B cell (primary cell): ENCODE results near the gene EEF1AKMT4. TPM values are rescaled to one million over a fixed set of nuclear protein-coding genes. Genes with fewer than 3 reads are reported as not detected.

Experiments
- ATAC-seq: fragments of 200-7000 bp; cut with Tn5 transposase; one replicate; pipeline ENCODE4 v1.10.0; 2021; ENCODE audit warnings: low read depth, mild to moderate bottlenecking, moderate number of reproducible peaks, moderate library complexity
- CTCF ChIA-PET: fragments of 350-600 bp; sonication (Branson Sonifier 250); formaldehyde crosslinking; loops from one replicate; lab custom pipeline; 2021; ENCODE audit warnings: antibody characterized with exemption, inconsistent platforms; lab: Charles Lee
- POLR2A ChIA-PET: fragments of 350-600 bp; sonication (Branson Sonifier 250); formaldehyde crosslinking; loops from one replicate; lab custom pipeline; 2021; ENCODE audit warnings: antibody characterized with exemption; lab: Charles Lee
- DNase-seq: peaks from one replicate; pipeline ENCODE4 v3.0.0; 2013
- H2AFZ ChIP-seq: 2 replicates; pipeline ENCODE4 v1.6.1; 2012; ENCODE audit warnings: mild to moderate bottlenecking, low read depth, low read length; ENCODE audit not compliant: insufficient read depth, poor library complexity, severe bottlenecking
- H3K27ac ChIP-seq, 2 donors: 1 replicate in 1 of 2; 2 replicates in 1 of 2; pipeline ENCODE4 v1.5.1; 2012 to 2013; ENCODE audit warnings: low read length in 2 of 2, mild to moderate bottlenecking in 2 of 2, moderate library complexity in 1 of 2
- H3K27me3 ChIP-seq, 4 experiments: fragments of 200-600 bp in 1 of 4; sonication (generic) in 1 of 4; replicated peaks in 1 of 4; 1 replicate in 2 of 4; 2 replicates in 2 of 4; pipeline versions ENCODE4 v1.6.1 to v1.7.0; 2013 to 2016; ENCODE audit warnings: low read length in 3 of 4, mild to moderate bottlenecking in 2 of 4, mixed read lengths in 1 of 4, moderate library complexity in 1 of 4; ENCODE audit not compliant: insufficient read depth in 4 of 4, control insufficient read depth in 3 of 4; ENCODE audit errors: control extremely low read depth in 1 of 4
- H3K36me3 ChIP-seq, 2 experiments: replicated peaks in 1 of 2; 1 replicate in 1 of 2; 2 replicates in 1 of 2; pipeline versions ENCODE4 v1.6.1 to v1.7.1; 2013; ENCODE audit warnings: low read length in 1 of 2; ENCODE audit not compliant: insufficient read depth in 2 of 2, control insufficient read depth in 1 of 2; ENCODE audit errors: control extremely low read depth in 1 of 2, extremely low read depth in 1 of 2
- H3K4me1 ChIP-seq, 2 donors: fragments of 200-600 bp in 1 of 2; sonication (generic) in 1 of 2; 1 replicate in 1 of 2; 2 replicates in 1 of 2; pipeline versions ENCODE4 v1.5.1 to v1.6.1; 2013 to 2017; ENCODE audit warnings: low read length in 2 of 2; ENCODE audit not compliant: control insufficient read depth in 2 of 2, insufficient read depth in 2 of 2
- H3K4me2 ChIP-seq: replicated peaks from 2 replicates; pipeline ENCODE3; 2012; ENCODE audit warnings: mild to moderate bottlenecking, low read depth, low read length; ENCODE audit not compliant: poor library complexity, severe bottlenecking
- H3K4me3 ChIP-seq, 5 experiments: fragments of 200-600 bp in 1 of 5; sonication (generic) in 1 of 5; 1 replicate in 3 of 5; 2 replicates in 2 of 5; pipeline versions ENCODE4 v1.5.1 to v1.7.0; 2011 to 2016; ENCODE audit warnings: low read length in 4 of 5, mild to moderate bottlenecking in 4 of 5, low read depth in 2 of 5, control low read depth in 1 of 5, moderate library complexity in 1 of 5; ENCODE audit not compliant: insufficient read depth in 1 of 5; ENCODE audit errors: control extremely low read depth in 1 of 5, extremely low read depth in 1 of 5
- H3K79me2 ChIP-seq: fragments of 200-600 bp; sonication (generic); one replicate; pipeline ENCODE4 v1.6.0; 2016; ENCODE audit warnings: low read length; ENCODE audit not compliant: control insufficient read depth, insufficient read depth
- H3K9ac ChIP-seq: fragments of 200-600 bp; sonication (generic); 2 replicates; pipeline ENCODE4 v1.6.1; 2017; ENCODE audit warnings: mild to moderate bottlenecking, low read length, moderate library complexity
- H3K9me3 ChIP-seq, 3 donors: one replicate each; pipeline versions ENCODE4 v1.6.1 to v1.7.1; 2013; ENCODE audit warnings: low read length in 2 of 3; ENCODE audit not compliant: control insufficient read depth in 2 of 3, insufficient read depth in 1 of 3; ENCODE audit errors: control extremely low read depth in 1 of 3
- H4K20me1 ChIP-seq: 2 replicates; pipeline ENCODE4 v1.6.0; 2012; ENCODE audit warnings: mild to moderate bottlenecking, low read length; ENCODE audit not compliant: insufficient read depth, control insufficient read depth, poor library complexity, severe bottlenecking
- H3K27ac Mint-ChIP-seq: one replicate; pipeline ENCODE4 v1.8.0; 2021; ENCODE audit warnings: mixed read lengths
- H3K27me3 Mint-ChIP-seq: one replicate; pipeline ENCODE4 v1.8.0; 2021; ENCODE audit warnings: mixed read lengths
- H3K4me1 Mint-ChIP-seq: one replicate; pipeline ENCODE4 v1.8.0; 2021; ENCODE audit warnings: mixed read lengths
- H3K4me3 Mint-ChIP-seq: one replicate; pipeline ENCODE4 v1.8.0; 2021; ENCODE audit warnings: mixed read lengths
- H3K9me3 Mint-ChIP-seq: one replicate; pipeline ENCODE4 v1.8.0; 2022; ENCODE audit warnings: mixed read lengths; ENCODE audit not compliant: insufficient read depth
- CTCF ChIP-seq: fragments of 200-600 bp; IDR thresholded peaks from one replicate; pipeline ENCODE4 v1.8.0; 2022; ENCODE audit warnings: antibody characterized with exemption, mild to moderate bottlenecking
- EZH2 ChIP-seq: IDR thresholded peaks from 2 replicates; pipeline ENCODE4 v1.6.1; 2012; ENCODE audit warnings: borderline replicate concordance, low read depth, mild to moderate bottlenecking, moderate library complexity, low read length; ENCODE audit not compliant: insufficient read depth, poor library complexity, severe bottlenecking
- WGBS: methylation state at CpG from one replicate; pipeline ENCODE4 v1.1.5; 2013; ENCODE audit warnings: missing lambda C conversion rate; ENCODE audit not compliant: insufficient coverage; 5-methylcytosine and 5-hydroxymethylcytosine counted together
- intact Hi-C: fragments of 100-400 bp; cut with micrococcal nuclease; formaldehyde crosslinking; loops from one replicate; pipeline ENCODE4 v1.10.0; 2022
- polyA plus RNA-seq: library from polyadenylated mRNA; depleted of rRNA; stranded (reverse); fragments of >200 nt; gene quantifications from 2 replicates; pipeline ENCODE4 v1.2.3, GENCODE V29; 2012
- total RNA-seq, 2 donors: library from RNA; stranded (reverse); fragments of 120-200 nt in 1 of 2; gene quantifications; 1 replicate in 1 of 2; 2 replicates in 1 of 2; pipeline versions ENCODE4 v1.2.3 to v1.2.4, GENCODE V29; 2013 to 2022

The EEF1AKMT4 gene
- total and polyA plus RNA-seq, 2 donors (not counting 1 experiment from before 2014, with no cell fraction given), result 1.5 to 2.5 TPM

- peaks cover 4% of the 10 kb centered on the region for H3K4me1 Mint-ChIP-seq
- no peak overlapping the region for H3K4me3 Mint-ChIP-seq
- H3K4me1 ChIP-seq, result peaks cover 0 to 5% of the 10 kb centered on the region in 2 donors
- TF ChIP-seq CTCF, result no peak
- intact Hi-C loops, result no loop called here
- H3K79me2 ChIP-seq, result no peaks in the 10 kb centered on the region
- ATAC-seq (no peak), DNase-seq (no peak)
- no peak overlapping the region for H3K9ac ChIP-seq
- POLR2A ChIA-PET, result interaction anchor here (0.5 kb wide), 1 partner anchor 48 kb away, joined by 7 read pairs; no protein-coding TSS in a partner anchor
- peaks cover 50% of the 10 kb centered on the region for H3K27me3 Mint-ChIP-seq
- H3K27ac Mint-ChIP-seq, result no peak overlapping the region
- CTCF ChIA-PET, result no interaction called here
- H2AFZ ChIP-seq, result no peak overlapping the region
- no peak overlapping the region for H3K4me2 ChIP-seq
- WGBS, result 29% methylated on average over 1 of the region's 1 CpG
- no peaks in the 10 kb centered on the region for H3K36me3 ChIP-seq
- no peak overlapping the region for H3K27ac ChIP-seq
- H4K20me1 ChIP-seq, result no peaks in the 10 kb centered on the region
- peaks cover 0 to 11% (median 0%) of the 10 kb centered on the region in 3 donors for H3K9me3 ChIP-seq
- no peak overlapping the region for H3K4me3 ChIP-seq
- peaks cover 1% of the 10 kb centered on the region for H3K9me3 Mint-ChIP-seq
- peaks cover 0 to 35% (median 17%) of the 10 kb centered on the region in 4 experiments for H3K27me3 ChIP-seq
Observed at GRCh38 chr3:184272269-184272668, 22.8 kb downstream of the EEF1AKMT4 start.

- WGBS, result 82% methylated on average over 12 of the region's 12 CpGs
- no peak overlapping the region for H3K4me3 ChIP-seq
- H3K79me2 ChIP-seq, result no peaks in the 10 kb centered on the region
- Mint-ChIP-seq H3K27me3 (peaks cover 60% of the 10 kb centered on the region), H3K4me1 (peaks cover 4% of the 10 kb centered on the region), H3K9me3 (no peaks in the 10 kb centered on the region), H3K27ac (no peak overlapping the region), H3K4me3 (no peak overlapping the region)
- H2AFZ ChIP-seq, result no peak overlapping the region
- no peak overlapping the region for H3K4me2 ChIP-seq
- H3K27ac ChIP-seq, result no peak overlapping the region
- CTCF ChIA-PET, result no interaction called here
- no peaks in the 10 kb centered on the region for H3K36me3 ChIP-seq
- DNase-seq (peak; percentile 3), ATAC-seq (no peak)
- TF ChIP-seq EZH2 (no peak), CTCF (no peak)
- H3K9me3 ChIP-seq, result peaks cover 0 to 11% (median 0%) of the 10 kb centered on the region in 3 donors
- POLR2A ChIA-PET, result no interaction called here
- no peaks in the 10 kb centered on the region for H4K20me1 ChIP-seq
- peaks cover 0 to 47% (median 17%) of the 10 kb centered on the region in 4 experiments for H3K27me3 ChIP-seq
- intact Hi-C loops, result no loop called here
- H3K9ac ChIP-seq, result no peak overlapping the region
- H3K4me1 ChIP-seq, result peaks cover 0 to 5% of the 10 kb centered on the region in 2 donors
Observed at GRCh38 chr3:184275381-184275701, 25.9 kb downstream of the EEF1AKMT4 start.
